Hematopoietic multipotent progenitor cell treated with erythropoietin and hydrocortisone succinate and interleukin-3 and kit ligand, for 17 days (in vitro differentiated cells): ENCODE data around the gene SETD1B.
"Not testable (repeated sequence)": the region's sequence is repeated elsewhere in the genome, so short reads cannot be mapped to it uniquely, and the experiment has no call there.

Source experiments
- DNase-seq: peaks from one replicate; pipeline ENCODE4 v3.0.0-alpha.2; 2015; ENCODE audit warnings: low spot score

Gene SETD1B

DNA sequence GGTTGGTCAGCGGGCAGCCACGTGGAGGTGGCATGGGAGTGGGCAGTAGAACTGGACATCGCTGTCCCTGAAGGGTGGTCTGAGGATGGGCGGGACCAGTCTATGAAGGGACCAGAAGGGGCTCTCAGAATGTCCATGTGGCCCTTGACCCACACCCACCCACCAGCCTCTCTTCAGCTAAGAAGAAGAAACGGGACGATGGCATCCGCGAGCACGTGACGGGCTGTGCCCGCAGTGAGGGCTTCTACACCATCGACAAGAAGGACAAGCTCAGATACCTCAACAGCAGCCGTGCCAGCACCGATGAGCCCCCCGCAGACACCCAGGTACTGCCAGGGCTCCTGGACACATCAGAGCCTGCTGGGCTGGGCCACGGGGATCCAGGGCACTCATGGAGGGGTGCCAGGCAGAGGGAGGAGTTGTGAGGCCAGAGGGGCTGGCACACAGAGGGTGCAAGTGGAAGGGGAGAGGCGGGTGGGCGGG lies 21.3 kb downstream of the SETD1B start:
- DNase-seq, result no peak

DNA sequence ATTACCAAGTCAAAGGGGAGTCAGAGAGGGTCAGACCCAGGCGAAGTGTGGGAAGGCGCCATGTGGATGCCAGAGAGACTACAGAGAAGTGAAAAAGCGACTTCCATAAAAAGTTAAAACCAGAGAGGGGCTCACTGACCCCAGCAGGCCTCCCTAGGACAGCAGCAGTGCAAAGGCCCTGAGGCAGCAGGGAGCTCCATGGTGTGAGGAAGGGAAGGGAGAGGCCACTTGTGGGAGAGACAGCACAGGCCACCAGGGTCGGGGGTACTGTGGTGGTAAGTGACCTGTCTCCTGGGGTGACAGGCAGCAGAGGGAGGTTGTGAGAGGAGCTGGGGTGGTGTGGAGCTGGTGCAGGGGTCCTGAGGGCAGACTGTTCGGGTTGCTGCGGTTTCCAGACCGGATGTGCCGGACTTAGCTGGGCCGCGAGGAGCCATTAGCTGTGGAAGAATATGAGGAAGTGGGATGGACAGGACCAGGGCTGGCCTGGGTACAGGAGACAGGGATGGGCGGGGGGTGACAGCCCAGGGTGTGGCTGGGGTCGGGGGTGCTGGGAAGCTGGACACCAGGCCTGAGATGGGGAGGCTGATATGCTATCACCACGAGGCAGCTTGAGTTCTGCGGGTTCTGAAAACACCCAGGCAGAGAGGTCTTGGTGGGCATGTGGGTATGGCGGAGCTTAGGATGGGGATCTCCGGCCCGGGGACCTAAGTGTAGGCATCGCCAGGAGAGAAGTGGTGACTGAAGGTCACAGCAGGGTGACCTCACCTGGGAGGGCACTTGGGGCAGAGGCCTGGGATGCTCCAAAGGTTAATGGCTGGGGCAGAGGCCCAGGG lies 22.7 kb downstream of the SETD1B start:
- no peak for DNase-seq

DNA sequence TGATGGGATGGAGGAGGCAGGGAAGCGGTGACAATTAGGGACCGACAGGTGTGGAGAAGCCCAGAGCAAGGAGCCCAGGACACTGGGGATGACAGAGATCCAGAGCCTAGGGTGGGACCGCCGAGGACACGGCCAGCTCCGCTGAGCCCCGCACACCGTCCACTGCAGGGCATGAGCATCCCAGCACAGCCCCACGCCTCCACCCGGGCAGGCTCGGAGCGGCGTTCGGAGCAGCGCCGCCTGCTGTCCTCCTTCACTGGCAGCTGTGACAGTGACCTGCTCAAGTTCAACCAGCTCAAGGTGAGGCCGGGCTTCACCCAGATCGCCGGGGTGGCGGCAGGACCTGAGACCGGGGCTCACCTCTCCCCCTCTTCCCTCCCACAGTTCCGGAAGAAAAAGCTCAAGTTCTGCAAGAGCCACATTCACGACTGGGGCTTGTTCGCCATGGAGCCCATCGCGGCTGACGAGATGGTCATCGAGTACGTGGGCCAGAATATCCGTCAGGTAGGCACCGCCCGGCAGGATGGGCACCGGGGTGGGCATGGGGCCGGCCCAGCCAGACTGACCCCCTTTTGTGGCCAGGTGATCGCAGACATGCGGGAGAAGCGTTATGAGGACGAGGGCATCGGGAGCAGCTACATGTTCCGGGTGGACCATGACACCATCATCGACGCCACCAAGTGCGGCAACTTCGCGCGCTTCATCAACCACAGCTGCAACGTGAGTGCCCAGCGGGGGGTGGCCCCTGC lies 23.7 kb downstream of the SETD1B start:
- no peak for DNase-seq

DNA sequence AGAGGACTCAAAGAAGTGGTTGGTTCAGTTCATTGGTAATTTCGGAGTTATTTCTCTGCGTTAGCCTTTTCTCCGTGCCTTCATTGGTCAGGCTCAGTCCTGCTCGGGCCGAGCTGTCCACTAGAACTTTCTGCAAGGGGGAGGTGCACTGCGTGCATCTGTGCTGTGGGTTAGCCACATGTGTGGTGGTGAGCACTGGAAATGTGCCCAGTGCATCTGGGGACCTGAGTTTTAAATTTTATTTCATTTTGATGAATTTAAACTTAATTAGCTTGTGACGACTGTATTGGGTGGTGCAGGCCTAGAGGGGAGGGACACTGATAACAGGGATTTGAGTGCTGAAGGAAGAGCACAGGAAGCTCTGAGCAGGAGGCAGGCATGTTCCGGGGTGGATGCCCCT lies 24.5 kb downstream of the SETD1B start:
- no peak for DNase-seq

DNA sequence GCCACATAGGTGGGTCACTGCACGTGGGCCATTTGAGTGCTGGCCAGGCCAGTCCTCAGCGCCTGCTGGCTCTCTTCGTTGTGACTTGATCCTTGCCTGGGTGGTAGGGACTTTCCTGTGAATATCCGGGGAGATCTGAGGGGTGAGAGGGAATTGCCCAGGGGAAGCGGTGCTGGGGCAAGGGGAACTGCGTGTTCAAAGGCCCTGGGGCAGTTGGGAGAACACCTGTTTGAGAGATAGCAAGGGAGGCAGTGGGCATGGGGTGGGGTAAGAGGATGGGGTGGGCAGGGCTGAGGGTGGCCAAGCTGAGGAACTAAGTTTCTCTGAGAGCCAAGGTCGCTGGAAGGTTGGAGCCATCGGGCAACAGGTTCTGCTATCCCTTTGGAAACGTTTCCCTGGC lies 25.0 kb downstream of the SETD1B start:
- no peak for DNase-seq

DNA sequence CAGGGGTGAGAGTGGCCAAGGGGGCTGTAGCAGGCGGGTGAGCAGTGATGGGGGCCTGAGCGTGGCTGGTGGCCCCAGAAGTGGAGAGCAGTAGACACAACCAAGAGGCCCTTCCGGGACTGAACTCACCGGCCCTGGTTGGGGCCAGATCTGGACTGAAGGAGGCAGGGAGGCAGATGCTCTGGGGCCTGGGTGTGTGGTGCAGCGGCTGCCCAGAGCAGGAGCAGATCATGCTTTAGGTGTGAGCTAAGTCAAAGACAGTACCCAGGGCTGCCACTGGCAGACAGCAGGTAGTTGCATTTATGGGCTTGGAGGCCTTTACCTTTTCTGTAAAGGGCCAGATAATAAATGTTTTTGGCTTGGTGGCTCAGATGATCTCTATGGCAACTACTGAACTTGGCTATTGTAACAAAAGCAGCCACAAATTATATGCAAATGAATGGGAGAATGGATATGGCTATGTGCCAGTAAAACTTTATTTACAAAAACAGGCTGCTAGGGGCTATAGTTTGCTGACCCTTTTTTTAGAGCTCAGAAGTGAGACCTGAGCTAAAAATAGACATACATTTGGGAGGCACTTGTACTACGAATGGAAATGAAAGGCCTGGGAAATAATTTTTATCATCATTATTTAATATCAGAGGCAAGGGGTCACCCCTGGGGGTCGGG lies 25.6 kb downstream of the SETD1B start:
- no peak for DNase-seq

DNA sequence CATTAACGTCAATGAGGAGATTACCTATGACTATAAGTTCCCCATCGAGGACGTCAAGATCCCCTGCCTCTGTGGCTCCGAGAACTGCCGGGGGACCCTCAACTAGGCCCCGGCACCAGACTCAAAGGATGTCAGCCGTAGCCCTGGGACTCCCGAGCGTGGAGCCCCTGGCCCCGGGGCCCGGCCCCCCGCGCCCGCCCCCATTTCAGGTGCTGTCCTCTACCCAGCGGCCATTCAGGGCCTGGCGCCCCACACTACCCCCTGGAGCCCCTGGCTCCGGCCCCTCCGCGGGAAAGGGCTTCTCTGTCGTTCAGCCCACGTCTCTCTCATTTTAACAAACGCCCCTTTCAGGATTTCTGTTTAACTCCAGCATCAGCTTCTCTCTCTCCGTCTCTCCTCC lies 26.3 kb downstream of the SETD1B start:
- DNase-seq, result no peak

DNA sequence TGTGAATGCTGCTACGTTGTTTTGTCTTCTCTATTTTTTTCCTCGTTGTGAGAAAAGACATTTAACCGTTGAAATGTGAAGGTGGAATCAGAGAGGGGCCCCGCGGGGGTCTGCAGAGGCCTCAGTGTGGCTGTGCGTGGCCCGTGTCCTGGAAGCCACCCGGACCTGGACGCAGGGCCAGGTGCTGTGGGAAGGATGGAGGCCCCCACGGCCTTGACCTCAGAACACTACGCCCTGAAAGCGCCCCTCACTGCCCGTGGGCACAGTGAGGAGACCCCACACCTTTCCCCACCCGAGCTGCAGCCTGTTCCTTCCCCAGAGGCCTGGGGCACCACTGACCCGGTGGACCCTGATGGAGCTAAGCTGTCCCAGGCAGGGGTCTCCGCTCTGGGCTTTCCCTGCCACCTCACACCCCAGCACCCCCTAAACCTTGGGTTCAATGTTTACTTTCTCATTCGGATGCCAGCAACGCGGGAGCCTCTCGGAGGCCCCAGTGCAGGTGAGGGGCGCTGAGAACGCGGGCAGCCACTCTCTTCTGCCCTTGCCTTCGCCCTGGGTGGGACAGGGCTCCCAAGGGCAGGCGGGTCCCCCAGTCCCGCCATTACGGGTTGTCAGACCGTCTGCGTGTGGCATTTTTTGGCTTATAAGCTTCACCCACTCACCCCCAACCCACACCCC lies 26.9 kb downstream of the SETD1B start:
- no peak for DNase-seq

DNA sequence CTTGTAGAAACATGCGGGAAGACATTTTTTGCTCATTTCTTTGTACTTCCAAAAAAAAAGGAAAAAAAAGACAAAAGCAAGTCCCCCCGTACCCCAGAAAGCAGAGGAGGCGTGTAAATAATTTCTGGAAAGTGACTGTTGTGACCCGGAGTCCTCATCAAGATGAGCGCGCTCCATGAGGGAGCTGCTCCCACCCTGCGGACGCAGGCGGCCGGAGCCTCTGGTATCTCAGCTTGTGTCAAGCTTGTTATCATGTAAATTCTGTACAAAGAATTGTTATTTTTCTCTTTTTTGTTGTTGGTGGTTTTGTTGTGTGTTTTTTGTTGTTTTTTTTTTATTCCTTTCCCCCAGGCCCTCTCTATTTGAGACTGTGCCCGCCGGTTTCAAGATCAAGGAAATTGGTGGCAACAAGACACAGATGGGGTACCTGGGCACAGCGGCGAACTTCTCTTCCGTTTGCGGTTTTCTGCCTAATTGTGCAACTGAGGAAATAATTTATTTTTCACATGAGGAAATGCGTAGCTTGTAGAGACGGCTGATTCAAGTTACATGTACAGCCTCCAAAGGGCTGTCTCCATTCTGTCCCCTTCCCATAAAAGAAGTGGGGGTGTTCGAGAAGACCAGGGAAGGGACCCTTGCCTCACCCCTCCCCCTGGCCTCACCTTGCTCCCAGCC lies 27.9 kb downstream of the SETD1B start:
- no peak for DNase-seq

DNA sequence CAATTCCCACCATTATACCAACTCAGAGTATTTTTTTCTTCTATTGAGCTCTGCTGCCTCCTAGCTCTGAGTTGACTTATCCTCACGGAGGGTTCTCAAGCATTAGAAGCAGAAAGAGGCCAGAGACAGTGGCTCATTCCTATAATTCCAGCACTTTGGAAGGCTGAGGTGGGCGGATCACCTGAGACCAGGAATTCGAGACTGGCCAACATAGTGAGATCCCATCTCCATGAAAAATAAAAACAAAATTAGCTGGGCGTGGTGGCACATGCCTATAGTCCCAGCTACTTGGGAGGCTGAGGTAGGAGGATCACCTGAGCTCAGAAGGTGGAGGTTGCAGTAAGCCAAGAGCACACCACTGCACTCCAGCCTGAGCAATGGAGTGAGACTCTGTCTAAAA lies 33.9 kb downstream of the SETD1B start:
- DNase-seq, result no peak

DNA sequence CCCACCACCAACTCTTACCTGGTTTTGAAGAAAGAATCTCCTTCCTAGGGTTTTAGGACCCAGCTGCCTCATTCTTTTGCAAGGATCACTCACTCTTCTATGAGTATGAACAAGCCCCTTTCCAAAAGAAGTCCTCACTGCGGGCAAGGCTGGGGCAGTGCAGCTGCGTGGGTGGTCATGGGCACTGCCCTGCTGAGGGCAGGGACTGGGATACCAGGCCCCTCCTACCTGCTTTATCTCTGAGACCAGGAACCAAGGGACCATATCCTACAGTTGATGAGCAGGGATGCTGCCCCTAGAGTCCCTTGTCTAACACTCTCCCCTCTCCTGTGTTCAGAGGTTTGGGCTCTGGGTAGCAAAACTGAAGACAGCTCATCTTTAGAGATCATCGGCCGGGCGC lies 34.3 kb downstream of the SETD1B start:
- peak; percentile 57 for DNase-seq

DNA sequence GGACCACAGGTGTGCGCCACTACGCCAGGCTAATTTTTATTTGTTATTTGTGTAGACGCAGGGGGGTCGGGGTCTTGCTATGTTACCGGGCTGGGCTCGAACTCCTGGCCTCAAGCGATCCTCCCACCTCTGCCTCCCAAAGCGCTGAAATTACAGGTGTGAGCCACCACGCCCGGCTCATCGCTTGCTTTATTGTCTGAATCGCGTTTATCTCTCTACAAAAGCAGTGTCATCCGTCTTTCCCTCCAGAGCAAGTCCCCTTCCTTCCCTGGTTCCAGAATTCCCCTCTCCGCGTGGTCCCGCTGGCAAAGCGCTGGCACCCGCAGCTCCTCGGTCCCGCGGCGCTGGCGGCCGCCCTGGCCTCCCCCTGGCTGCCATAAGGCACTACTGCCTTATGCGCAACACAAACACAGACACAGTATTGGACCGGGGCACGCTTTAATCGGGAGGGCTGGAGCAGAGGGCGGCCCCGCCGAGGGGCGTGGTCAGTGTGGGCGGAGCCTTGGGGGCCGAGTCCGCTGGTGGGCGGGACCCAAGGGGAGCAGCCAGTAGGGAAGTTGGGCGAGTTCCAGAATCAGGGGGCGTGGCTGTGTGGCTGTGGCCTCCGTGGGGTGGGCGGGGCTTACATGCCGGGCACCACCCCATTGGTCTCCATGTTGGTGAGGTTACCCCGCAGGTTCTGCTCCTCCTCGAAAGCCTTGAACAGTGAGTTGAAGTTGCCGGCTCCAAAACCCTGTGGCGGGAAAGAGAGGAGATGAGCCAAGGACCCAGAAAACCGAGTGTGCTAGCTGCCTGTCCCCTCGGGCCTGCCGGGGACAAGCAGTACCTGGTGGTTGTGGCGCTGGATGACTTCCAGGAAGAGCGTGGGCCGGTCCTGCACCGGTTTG lies 35.5 kb downstream of the SETD1B start:
- DNase-seq, result peak; percentile 100

DNA sequence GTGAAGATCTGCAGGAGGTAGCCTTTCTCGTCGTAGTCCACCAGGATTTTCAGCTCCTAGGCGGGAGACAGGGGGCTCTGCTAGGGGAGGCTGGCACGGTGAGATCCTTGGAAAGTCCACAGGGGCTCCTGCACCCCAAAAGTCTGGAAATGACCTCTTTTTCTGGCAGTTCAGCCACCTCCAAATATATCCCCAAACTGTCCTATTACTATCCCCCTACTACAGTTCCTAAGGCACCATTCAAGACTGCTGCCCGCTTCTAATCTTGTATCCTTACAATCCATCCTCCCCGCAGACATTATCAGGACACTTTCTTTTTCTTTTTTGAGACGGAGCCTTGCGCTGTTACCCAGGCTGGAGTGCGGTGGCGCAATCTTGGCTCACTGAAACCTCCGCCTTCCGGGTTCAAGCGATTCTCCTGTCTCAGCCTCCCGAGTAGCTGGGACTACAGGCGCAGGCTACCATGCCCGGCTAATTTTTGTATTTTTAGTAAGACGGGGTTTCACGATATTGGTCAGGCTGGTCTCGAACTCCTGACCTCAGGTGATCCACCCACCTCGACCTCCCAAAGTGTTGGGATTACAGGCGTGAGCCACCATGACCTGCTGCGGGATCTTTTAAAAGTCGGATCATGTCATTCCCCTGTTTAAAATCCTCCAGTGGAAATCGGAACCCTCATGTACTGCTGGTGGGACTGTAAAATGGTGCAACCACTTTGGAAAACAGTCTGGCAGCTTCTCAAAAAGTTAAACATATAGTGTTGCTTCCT lies 36.4 kb downstream of the SETD1B start:
- no peak for DNase-seq

DNA sequence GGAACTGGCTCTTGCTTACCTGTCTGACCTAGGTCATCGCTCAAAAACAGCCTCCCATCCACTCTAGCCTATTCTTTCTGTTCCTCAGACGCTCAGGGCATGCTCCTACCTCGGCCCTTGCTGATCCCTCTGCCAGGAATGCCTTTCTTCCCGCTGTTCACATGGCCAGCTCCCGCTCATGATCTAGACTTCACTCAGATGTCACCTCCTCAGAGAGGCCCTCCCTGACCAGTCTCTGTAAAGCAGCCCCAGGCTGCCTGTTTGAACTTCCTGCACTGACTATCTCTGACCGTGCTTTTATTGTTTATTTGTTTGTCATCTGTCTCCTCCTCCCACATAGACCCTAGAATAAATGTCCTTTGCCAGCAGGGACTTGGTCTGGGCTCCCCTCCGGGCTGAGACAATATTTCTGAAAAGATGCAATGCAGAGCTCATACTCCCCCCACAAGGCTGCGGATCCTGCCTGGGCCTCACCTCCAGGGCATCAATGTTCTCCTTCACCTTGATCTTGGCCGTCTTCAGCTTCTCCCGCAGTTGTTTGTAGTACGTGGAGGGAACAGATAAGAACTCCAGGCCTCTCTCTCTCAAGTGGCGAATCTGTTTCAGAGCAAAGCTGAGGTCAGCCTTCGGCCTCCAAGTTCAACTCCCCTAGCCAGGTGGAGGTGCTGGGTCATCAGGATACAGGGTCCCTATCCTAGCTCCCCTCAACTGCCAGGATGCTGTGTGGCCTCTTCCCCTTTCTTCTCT lies 39.6 kb downstream of the SETD1B start:
- no peak for DNase-seq

DNA sequence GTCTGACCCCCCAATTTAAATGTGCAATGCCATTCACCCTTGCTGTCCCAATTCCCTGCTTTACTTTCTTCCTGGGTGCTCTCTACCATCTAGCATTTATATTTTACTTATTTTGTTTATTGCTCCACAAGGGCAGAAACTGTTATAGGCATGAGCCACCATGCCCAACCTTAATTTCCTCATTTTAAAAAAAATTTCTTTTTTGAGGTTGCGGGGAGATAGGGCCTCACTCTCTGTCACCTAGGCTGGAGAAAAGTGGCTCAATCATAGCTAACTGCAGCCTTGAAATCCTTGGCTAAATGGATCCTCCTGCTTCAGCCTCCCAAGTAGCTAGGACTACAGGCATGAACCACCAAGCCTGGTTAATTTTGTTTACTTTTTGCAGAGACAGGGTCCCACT lies 41.9 kb downstream of the SETD1B start:
- no peak for DNase-seq

DNA sequence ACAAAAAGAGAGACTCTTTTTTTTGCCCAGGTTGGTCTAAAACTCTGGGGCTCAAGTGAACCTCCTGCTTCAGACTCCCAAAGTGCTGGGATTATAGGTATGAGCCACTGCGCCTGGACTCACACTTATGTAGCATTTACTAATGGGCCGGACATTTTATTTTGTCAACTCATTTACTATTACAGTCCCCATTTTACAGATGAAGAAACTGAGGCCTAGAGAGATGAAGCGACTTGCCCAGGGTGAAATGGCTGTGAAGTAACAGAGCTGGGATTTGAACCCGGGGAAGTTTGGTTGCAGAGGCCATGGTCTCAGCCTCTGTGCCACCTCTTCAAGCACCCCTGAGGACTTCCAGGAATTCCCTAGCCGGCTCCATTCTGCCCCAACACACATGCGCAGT lies 45.4 kb downstream of the SETD1B start:
- no peak for DNase-seq

DNA sequence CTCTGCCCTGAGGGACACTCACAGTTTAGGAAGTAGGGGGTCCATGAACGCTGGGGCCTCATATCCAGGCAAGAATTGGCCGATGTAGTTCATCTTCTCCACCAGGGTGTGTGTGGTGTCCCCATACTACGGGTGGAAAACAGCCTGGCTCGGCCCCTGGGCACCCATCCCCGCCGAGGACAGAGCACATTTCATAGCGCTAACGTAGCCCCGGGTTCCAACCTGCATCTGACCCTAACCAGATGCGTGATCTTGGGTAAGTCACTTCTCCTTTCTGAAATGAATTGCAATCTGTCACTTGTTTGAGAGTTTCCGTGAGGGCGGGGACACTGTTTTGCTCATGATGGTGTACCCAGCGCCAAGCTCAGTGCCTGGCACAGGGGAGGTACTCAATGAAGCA lies 45.9 kb downstream of the SETD1B start:
- DNase-seq, result no peak

DNA sequence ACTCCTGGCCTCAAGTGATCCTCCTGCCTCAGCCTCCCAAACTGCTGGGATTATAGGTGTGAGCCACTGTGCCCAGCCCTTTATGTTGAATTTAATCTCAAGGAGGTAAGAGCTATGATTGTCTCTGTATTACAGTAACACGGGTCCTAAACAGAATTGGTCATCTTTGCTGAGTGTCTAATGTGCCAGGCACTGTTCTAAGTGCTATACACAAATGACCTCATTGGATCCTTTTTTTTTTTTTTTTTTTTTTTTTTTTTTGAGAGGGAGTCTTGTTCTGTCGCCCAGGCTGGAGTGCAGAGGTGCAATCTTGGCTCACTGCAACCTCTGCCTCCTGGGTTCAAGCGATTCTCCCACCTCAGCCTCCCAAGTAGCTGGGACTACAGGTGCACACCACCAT lies 48.6 kb downstream of the SETD1B start:
- not testable (repeated sequence) for DNase-seq
